Naive thymus-derived CD4-positive, alpha-beta T cell (primary cell): Measurements from ENCODE around the gene PRKD3. TPM values are rescaled to one million over a fixed set of nuclear protein-coding genes. Genes with fewer than 3 reads are reported as not detected.

Source experiments
- ATAC-seq: fragments of 150-1000 bp; cut with Tn5 transposase; 2 replicates; pipeline ENCODE4 v1.10.0; 2021; ENCODE audit warnings: mild to moderate bottlenecking, moderate library complexity
- CTCF ChIA-PET: fragments of 350-600 bp; sonication (Branson Sonifier 250); formaldehyde crosslinking; loops from one replicate; lab custom pipeline; 2021; ENCODE audit warnings: antibody characterized with exemption; lab: Charles Lee
- POLR2A ChIA-PET: fragments of 350-600 bp; sonication (Branson Sonifier 250); formaldehyde crosslinking; loops from one replicate; lab custom pipeline; 2021; ENCODE audit warnings: antibody characterized with exemption, inconsistent platforms; lab: Charles Lee
- DNase-seq, 9 donors: peaks; one replicate each; pipeline versions ENCODE4 v3.0.0 to v3.0.0-alpha.2; 2020 to 2022; ENCODE audit warnings: mixed read lengths in 1 of 9
- H3K27ac ChIP-seq: one replicate; pipeline ENCODE4 v1.7.0; 2013; ENCODE audit warnings: mild to moderate bottlenecking, low read depth, low read length, moderate library complexity
- H3K27me3 ChIP-seq, 2 donors: one replicate each; pipeline ENCODE4 v1.7.0; 2013; ENCODE audit warnings: low read length in 2 of 2, mild to moderate bottlenecking in 2 of 2, moderate library complexity in 2 of 2; ENCODE audit not compliant: control insufficient read depth in 2 of 2, insufficient read depth in 2 of 2
- H3K36me3 ChIP-seq, 3 experiments: 1 replicate in 2 of 3; 2 replicates in 1 of 3; pipeline ENCODE4 v1.7.0; 2013; ENCODE audit warnings: low read length in 3 of 3, mild to moderate bottlenecking in 3 of 3, moderate library complexity in 1 of 3; ENCODE audit not compliant: insufficient read depth in 3 of 3, control insufficient read depth in 2 of 3
- H3K4me1 ChIP-seq, 2 donors: one replicate each; pipeline ENCODE4 v1.7.0; 2013; ENCODE audit warnings: low read length in 2 of 2, mild to moderate bottlenecking in 2 of 2, moderate library complexity in 1 of 2; ENCODE audit not compliant: control insufficient read depth in 2 of 2, insufficient read depth in 2 of 2
- H3K4me3 ChIP-seq: 2 replicates; pipeline ENCODE4 v1.7.0; 2013; ENCODE audit warnings: mild to moderate bottlenecking, low read length
- H3K9me3 ChIP-seq, 3 experiments: 1 replicate in 2 of 3; 2 replicates in 1 of 3; pipeline ENCODE4 v1.7.0; 2013; ENCODE audit warnings: low read length in 3 of 3; ENCODE audit not compliant: control insufficient read depth in 2 of 3
- H3K27ac Mint-ChIP-seq, 9 donors: one replicate each; pipeline ENCODE4 v1.8.0; 2020 to 2022; ENCODE audit warnings: mixed read lengths in 9 of 9, mild to moderate bottlenecking in 8 of 9, moderate library complexity in 5 of 9, inconsistent platforms in 2 of 9
- H3K27me3 Mint-ChIP-seq, 5 donors: one replicate each; pipeline ENCODE4 v1.8.0; 2021 to 2022; ENCODE audit warnings: mixed read lengths in 5 of 5, mild to moderate bottlenecking in 1 of 5
- H3K36me3 Mint-ChIP-seq, 5 donors: one replicate each; pipeline ENCODE4 v1.8.0; 2020 to 2022; ENCODE audit warnings: mixed read lengths in 5 of 5, mild to moderate bottlenecking in 3 of 5, inconsistent platforms in 1 of 5
- H3K4me1 Mint-ChIP-seq, 7 donors: one replicate each; pipeline ENCODE4 v1.8.0; 2020 to 2022; ENCODE audit warnings: mixed read lengths in 7 of 7, mild to moderate bottlenecking in 3 of 7, inconsistent platforms in 1 of 7
- H3K4me3 Mint-ChIP-seq, 10 donors: one replicate each; pipeline ENCODE4 v1.8.0; 2020 to 2022; ENCODE audit warnings: mild to moderate bottlenecking in 10 of 10, mixed read lengths in 10 of 10, moderate library complexity in 6 of 10, inconsistent platforms in 2 of 10
- H3K9me3 Mint-ChIP-seq, 11 donors: one replicate each; pipeline ENCODE4 v1.8.0; 2020 to 2022; ENCODE audit warnings: mixed read lengths in 11 of 11, mild to moderate bottlenecking in 4 of 11, inconsistent platforms in 1 of 11, moderate library complexity in 1 of 11
- intact Hi-C, 2 donors: fragments of 100-400 bp; cut with micrococcal nuclease; formaldehyde crosslinking; loops; one replicate each; pipeline ENCODE4 v1.15.1; 2023
- polyA plus RNA-seq, 2 donors: library from polyadenylated mRNA; unstranded; fragments of 300-500 nt; fragmentation: Illumina TruSeq; gene quantifications; one replicate each; pipeline ENCODE4 v1.2.3, GENCODE V29; 2021
- total RNA-seq, 6 experiments: library from RNA in 5 of 6; stranded (reverse) in 5 of 6; gene quantifications; 1 replicate in 5 of 6; 2 replicates in 1 of 6; pipeline ENCODE4 v1.2.3 and lab custom pipeline; 2021 to 2026

Gene PRKD3
- total and polyA plus RNA-seq, 7 experiments from 2014 or later, result 12.8 to 47.3 (median 37.4) TPM

DNA sequence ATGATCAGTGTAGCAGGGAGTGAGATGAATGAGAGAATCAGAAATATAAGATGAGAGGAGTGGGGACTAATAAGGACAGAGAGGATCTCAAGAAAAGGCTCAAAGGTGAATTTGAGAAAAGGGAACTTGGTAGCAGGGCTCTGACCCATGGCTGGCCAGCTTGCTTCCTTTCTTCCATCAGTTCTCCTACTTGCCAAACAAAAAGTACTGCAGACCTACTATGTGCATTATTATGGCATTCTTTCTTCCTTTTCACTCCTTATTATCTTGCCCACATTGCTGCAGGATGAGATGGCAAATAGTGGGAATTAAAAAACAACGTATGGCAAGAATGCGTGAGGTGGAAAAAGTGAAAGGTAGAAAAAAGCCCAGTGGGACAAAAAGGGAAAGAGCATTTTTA is 33.0 kb downstream of the PRKD3 start:
- H3K9me3 Mint-ChIP-seq, result no peaks in the 10 kb centered on the region
- H3K27ac Mint-ChIP-seq, result peak overlapping the region in 1 of 9 donors; percentile 43
- H3K4me1 ChIP-seq, result no peaks in the 10 kb centered on the region
- H3K4me1 Mint-ChIP-seq, result peaks cover 0 to 19% (median 8%) of the 10 kb centered on the region in 7 donors
- ChIA-PET CTCF (no interaction called here), POLR2A (no interaction called here)
- DNase-seq, result no peak
- no peaks in the 10 kb centered on the region for H3K9me3 ChIP-seq
- H3K4me3 ChIP-seq, result no peak overlapping the region
- H3K27me3 Mint-ChIP-seq, result no peaks in the 10 kb centered on the region
- peaks cover 5 to 35% (median 19%) of the 10 kb centered on the region in 5 donors for H3K36me3 Mint-ChIP-seq
- H3K36me3 ChIP-seq, result peaks cover 0 to 26% (median 0%) of the 10 kb centered on the region in 3 experiments
- no peak overlapping the region for H3K27ac ChIP-seq
- no peak overlapping the region for H3K4me3 Mint-ChIP-seq
- no peak for ATAC-seq
- no peaks in the 10 kb centered on the region for H3K27me3 ChIP-seq
- intact Hi-C loops, result no loop called here

- H3K27ac Mint-ChIP-seq, result peak overlapping the region in 1 of 9 donors; percentile 28
These were observed 36.7 kb downstream of the PRKD3 start for GRCh38 chr2:37287966-37288365.

GRCh38 chr2:37284381-37284780 is 40.3 kb downstream of the PRKD3 start:
- H3K4me1 ChIP-seq, result no peaks in the 10 kb centered on the region
- no peaks in the 10 kb centered on the region for H3K9me3 ChIP-seq
- ATAC-seq (no peak), DNase-seq (no peak)
- H3K27me3 ChIP-seq, result no peaks in the 10 kb centered on the region
- POLR2A ChIA-PET, result no interaction called here
- no peak overlapping the region for H3K27ac ChIP-seq
- peaks cover 0 to 34% (median 13%) of the 10 kb centered on the region in 5 donors for H3K36me3 Mint-ChIP-seq
- H3K4me1 Mint-ChIP-seq, result no peaks in the 10 kb centered on the region
- H3K27ac Mint-ChIP-seq, result no peak overlapping the region
- H3K36me3 ChIP-seq, result peaks cover 4 to 33% (median 6%) of the 10 kb centered on the region in 3 experiments
- H3K4me3 ChIP-seq, result no peak overlapping the region
- no peaks in the 10 kb centered on the region for H3K27me3 Mint-ChIP-seq
- CTCF ChIA-PET, result interaction anchor here (0.9 kb wide), 1 partner anchor 116 kb away, joined by 3 read pairs; no protein-coding TSS in a partner anchor
- H3K4me3 Mint-ChIP-seq, result no peak overlapping the region
- intact Hi-C loops, result loop anchor here (2.0 to 10.0 kb wide), 2 partner anchors 38 to 550 kb away; no protein-coding TSS in a partner anchor
- H3K9me3 Mint-ChIP-seq, result no peaks in the 10 kb centered on the region

More at GRCh38 chr2:37287966-37288365, 36.7 kb downstream of the PRKD3 start:
- no peak overlapping the region for H3K4me3 ChIP-seq
- ATAC-seq (peak; percentile 37), DNase-seq (peak in 1 of 9 donors; percentile 13)
- Mint-ChIP-seq H3K4me3 (no peak overlapping the region), H3K27me3 (no peaks in the 10 kb centered on the region), H3K9me3 (no peaks in the 10 kb centered on the region), H3K36me3 (peaks cover 3 to 38% (median 19%) of the 10 kb centered on the region in 5 donors), H3K4me1 (peaks cover 0 to 7% (median 0%) of the 10 kb centered on the region in 7 donors)
- H3K27ac ChIP-seq, result no peak overlapping the region
- no peaks in the 10 kb centered on the region for H3K9me3 ChIP-seq
- CTCF ChIA-PET, result interaction anchor here (0.7 kb wide), 1 partner anchor 99 kb away, joined by 3 read pairs; no protein-coding TSS in a partner anchor
- H3K36me3 ChIP-seq, result peaks cover 0 to 28% (median 0%) of the 10 kb centered on the region in 3 experiments
- intact Hi-C loops, result loop anchor here (1.0 to 10.0 kb wide), 4 partner anchors 102 to 547 kb away; no protein-coding TSS in a partner anchor
- H3K27me3 ChIP-seq, result no peaks in the 10 kb centered on the region
- no peaks in the 10 kb centered on the region for H3K4me1 ChIP-seq
- POLR2A ChIA-PET, result interaction anchor here (0.6 kb wide), 1 partner anchor 1775 kb away, joined by 3 read pairs; no protein-coding TSS in a partner anchor

GRCh38 chr2:37283207-37283606 is 41.4 kb downstream of the PRKD3 start:
- H3K4me3 Mint-ChIP-seq, result no peak overlapping the region
- no peak overlapping the region for H3K27ac Mint-ChIP-seq
- CTCF ChIA-PET, result no interaction called here
- Histone ChIP-seq H3K4me3 (no peak overlapping the region), H3K36me3 (peaks cover 4 to 30% (median 6%) of the 10 kb centered on the region in 3 experiments), H3K9me3 (no peaks in the 10 kb centered on the region), H3K27me3 (no peaks in the 10 kb centered on the region), H3K4me1 (no peaks in the 10 kb centered on the region), H3K27ac (no peak overlapping the region)
- DNase-seq, result no peak
- no peaks in the 10 kb centered on the region for H3K4me1 Mint-ChIP-seq
- intact Hi-C loops, result loop anchor here in 1 of 2 donors (10.0 kb wide), 1 partner anchor 552 kb away; no protein-coding TSS in a partner anchor
- H3K27me3 Mint-ChIP-seq, result no peaks in the 10 kb centered on the region
- POLR2A ChIA-PET, result no interaction called here
- no peaks in the 10 kb centered on the region for H3K9me3 Mint-ChIP-seq
- peaks cover 0 to 30% (median 13%) of the 10 kb centered on the region in 5 donors for H3K36me3 Mint-ChIP-seq
- no peak for ATAC-seq

DNA sequence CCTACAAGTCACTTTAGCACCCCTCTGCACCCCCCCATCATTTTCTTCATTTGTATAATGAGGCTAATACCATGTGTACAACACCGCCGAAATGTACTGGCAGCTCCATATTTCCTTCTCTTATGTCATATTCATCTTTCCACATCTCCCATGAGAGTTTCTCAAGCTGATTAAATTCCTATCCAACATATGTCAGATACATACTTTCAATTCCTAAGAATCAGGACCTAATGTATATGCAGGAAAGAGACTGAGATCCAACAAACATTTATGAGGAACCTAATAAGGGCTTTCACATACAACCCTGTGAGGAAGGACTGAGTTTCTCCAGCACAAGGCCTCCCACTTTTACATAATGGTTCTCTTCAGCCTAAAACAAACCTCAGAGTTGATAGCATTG is 41.9 kb downstream of the PRKD3 start:
- Histone ChIP-seq H3K27ac (no peak overlapping the region), H3K36me3 (peaks cover 4 to 26% (median 6%) of the 10 kb centered on the region in 3 experiments), H3K9me3 (no peaks in the 10 kb centered on the region), H3K4me1 (no peaks in the 10 kb centered on the region), H3K4me3 (no peak overlapping the region), H3K27me3 (no peaks in the 10 kb centered on the region)
- intact Hi-C loops, result loop anchor here in 1 of 2 donors (10.0 kb wide), 1 partner anchor 552 kb away; no protein-coding TSS in a partner anchor
- no peak for ATAC-seq
- peaks cover 0 to 25% (median 13%) of the 10 kb centered on the region in 5 donors for H3K36me3 Mint-ChIP-seq
- H3K4me3 Mint-ChIP-seq, result no peak overlapping the region
- no peaks in the 10 kb centered on the region for H3K9me3 Mint-ChIP-seq
- no peaks in the 10 kb centered on the region for H3K4me1 Mint-ChIP-seq
- DNase-seq, result no peak
- POLR2A ChIA-PET, result no interaction called here
- CTCF ChIA-PET, result no interaction called here
- H3K27me3 Mint-ChIP-seq, result no peaks in the 10 kb centered on the region
- H3K27ac Mint-ChIP-seq, result peak overlapping the region in 1 of 9 donors; percentile 5

DNA sequence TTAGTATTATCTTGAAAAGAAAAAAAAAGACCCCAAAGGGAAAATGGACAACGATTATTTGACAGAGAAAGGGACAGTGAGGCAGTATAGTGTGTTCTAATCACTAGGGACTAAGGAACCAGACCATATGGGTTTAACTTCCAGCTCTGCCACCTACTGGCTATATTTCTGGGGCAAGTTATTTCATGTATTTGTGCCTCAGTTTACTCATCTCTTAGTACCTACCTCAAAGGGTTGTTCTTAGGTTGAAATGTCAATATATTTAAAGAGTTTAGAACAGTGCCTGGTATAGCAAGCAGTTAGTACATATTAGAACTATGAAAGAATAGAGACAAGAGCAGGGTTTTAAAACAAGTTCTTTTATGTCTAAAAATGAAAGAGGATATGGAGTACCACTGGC is 42.7 kb downstream of the PRKD3 start:
- H3K4me1 Mint-ChIP-seq, result no peaks in the 10 kb centered on the region
- ChIA-PET POLR2A (no interaction called here), CTCF (no interaction called here)
- intact Hi-C loops, result loop anchor here in 1 of 2 donors (10.0 kb wide), 1 partner anchor 553 kb away; no protein-coding TSS in a partner anchor
- H3K27me3 Mint-ChIP-seq, result no peaks in the 10 kb centered on the region
- Histone ChIP-seq H3K27me3 (no peaks in the 10 kb centered on the region), H3K4me1 (no peaks in the 10 kb centered on the region), H3K9me3 (no peaks in the 10 kb centered on the region), H3K27ac (no peak overlapping the region), H3K36me3 (peaks cover 4 to 20% (median 6%) of the 10 kb centered on the region in 3 experiments), H3K4me3 (no peak overlapping the region)
- peak overlapping the region in 1 of 9 donors; percentile 36 for H3K27ac Mint-ChIP-seq
- H3K4me3 Mint-ChIP-seq, result no peak overlapping the region
- no peaks in the 10 kb centered on the region for H3K9me3 Mint-ChIP-seq
- DNase-seq (no peak), ATAC-seq (no peak)
- H3K36me3 Mint-ChIP-seq, result peaks cover 0 to 26% (median 9%) of the 10 kb centered on the region in 5 donors
